Stomach (tissue), 9 donors: ENCODE data around the gene SH3PXD2A. TPM values are rescaled to one million over a fixed set of nuclear protein-coding genes. Genes with fewer than 3 reads are reported as not detected.
"Not testable (repeated sequence)": the region's sequence is repeated elsewhere in the genome, so short reads cannot be mapped to it uniquely, and the experiment has no call there.

ENCODE experiments used
- DNase-seq, 2 donors: peaks; one replicate each; pipeline versions ENCODE4 v3.0.0 to v3.0.0-alpha.2; 2013 to 2019
- H3K27ac ChIP-seq, 5 donors: fragments of 200-600 bp in 4 of 5; sonication (generic) in 4 of 5; one replicate each; pipeline ENCODE4 v1.5.1; 2013 to 2019; ENCODE audit warnings: mild to moderate bottlenecking in 1 of 5, moderate library complexity in 1 of 5
- H3K27me3 ChIP-seq, 3 donors: fragments of 200-600 bp; sonication (generic); one replicate each; pipeline ENCODE4 v1.5.1; 2017 to 2019; ENCODE audit warnings: mixed run types in 1 of 3
- H3K36me3 ChIP-seq, 4 donors: fragments of 200-600 bp; sonication (generic); 1 replicate in 3 of 4; 2 replicates in 1 of 4; pipeline ENCODE4 v1.5.1; 2016 to 2019
- H3K4me1 ChIP-seq, 4 donors: fragments of 200-600 bp; sonication (generic); one replicate each; pipeline ENCODE4 v1.5.1; 2016 to 2019
- H3K4me3 ChIP-seq, 4 donors: fragments of 200-600 bp; sonication (generic) in 3 of 4; one replicate each; pipeline ENCODE4 v1.5.1; 2016 to 2019; ENCODE audit warnings: mild to moderate bottlenecking in 1 of 4
- H3K9me3 ChIP-seq, 4 donors: fragments of 200-600 bp; sonication (generic); one replicate each; pipeline ENCODE4 v1.5.1; 2016 to 2019
- EP300 ChIP-seq: sonication (generic); formaldehyde crosslinking; IDR thresholded peaks from one replicate; pipeline ENCODE4 v1.6.1; 2017; ENCODE audit warnings: antibody characterized with exemption
- POLR2A ChIP-seq, 4 donors: fragments of 450-650 bp; IDR thresholded peaks; one replicate each; pipeline ENCODE4 v1.6.1; 2016; ENCODE audit warnings: antibody characterized with exemption in 4 of 4, control low read depth in 2 of 4, mild to moderate bottlenecking in 1 of 4, moderate library complexity in 1 of 4
- POLR2AphosphoS5 ChIP-seq, 3 donors: sonication (generic); formaldehyde crosslinking; IDR thresholded peaks; one replicate each; pipeline ENCODE4 v1.6.1; 2016; ENCODE audit warnings: antibody characterized with exemption in 3 of 3
- WGBS, 5 donors: extraction: QIAGEN DNeasy Blood & Tissue Kit in 3 of 5; methylation state at CpG; one replicate each; pipeline versions ENCODE4 v1.1.5 to v1.1.7; 2013 to 2018; 5-methylcytosine and 5-hydroxymethylcytosine counted together
- intact Hi-C: fragments of 100-400 bp; cut with DNase I; formaldehyde crosslinking; loops from one replicate; pipeline ENCODE4 v1.15.1; 2023; ENCODE audit warnings: low total_unique reads
- polyA plus RNA-seq, 3 donors: library from polyadenylated mRNA; stranded (reverse); fragments of 200-250 nt; gene quantifications; one replicate each; pipeline ENCODE4 v1.2.3, GENCODE V29; 2013
- total RNA-seq, 5 donors: library from RNA; depleted of rRNA; stranded (reverse); fragments of >200 nt; gene quantifications; one replicate each; pipeline versions ENCODE4 v1.1.0 to v1.2.3, GENCODE V29; 2014 to 2016
- TF ChIP-seq, protein P1 (sequence below), 7 experiments: fragments of 450-650 bp in 4 of 7; fragments of 200-600 bp in 3 of 7; sonication (generic) in 3 of 7; IDR thresholded peaks; one replicate each; pipeline ENCODE4 v1.5.1; 2016 to 2019; ENCODE audit warnings: antibody characterized with exemption in 7 of 7, control low read depth in 2 of 7, mild to moderate bottlenecking in 1 of 7
- donor health status: healthy with polysubstance abuse.
- donor health status: Bipolar disorder and iron deficiency.
- donor health status: healthy.

SH3PXD2A gene
- total and polyA plus RNA-seq, 8 donors: 12.8 to 51.6 (median 24.0) TPM

DNA sequence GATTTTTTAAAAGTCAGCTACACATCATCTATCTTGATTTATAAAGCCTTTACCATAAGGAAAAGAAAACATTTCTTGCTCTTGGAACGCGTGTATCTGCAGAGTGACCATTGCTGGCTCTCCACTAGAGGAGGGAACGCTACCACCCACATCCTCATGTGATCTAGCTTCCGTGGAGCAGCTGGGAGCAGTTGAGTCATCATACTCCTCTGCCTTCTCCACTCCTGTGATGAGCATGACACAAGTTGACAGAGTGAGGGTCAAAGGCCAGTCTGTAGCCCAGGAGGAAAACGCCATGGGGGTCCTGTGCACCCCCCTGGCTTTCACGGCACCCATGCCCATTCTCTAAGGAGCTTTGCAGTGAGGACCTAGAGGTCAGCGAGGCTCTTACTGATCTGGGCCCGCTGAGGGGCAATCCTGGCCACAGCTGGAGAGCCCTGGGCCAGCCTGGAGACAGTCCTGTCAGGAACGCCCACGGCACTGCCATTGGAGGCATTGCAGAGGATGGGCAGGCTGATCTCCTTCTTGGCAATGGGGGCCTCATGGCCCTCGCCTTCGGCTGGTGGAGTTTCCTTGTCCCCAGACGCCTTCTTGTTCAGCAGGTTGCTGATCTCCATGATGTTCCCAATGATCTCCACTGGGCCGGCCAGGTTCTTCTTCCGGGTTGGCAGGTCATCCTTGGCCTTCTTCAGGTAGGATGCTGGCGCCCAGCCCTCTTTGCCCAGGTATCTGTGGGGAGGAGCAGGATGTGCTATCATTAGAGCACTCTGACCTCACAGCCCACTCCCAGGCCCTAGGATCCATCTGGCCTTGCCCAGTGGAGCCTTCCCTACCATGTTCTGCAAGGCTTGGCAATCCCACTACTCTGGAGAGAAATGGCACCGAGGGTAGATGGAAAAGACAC, 242.7 kb downstream of the SH3PXD2A start:
- Histone ChIP-seq H3K4me3 (no peak overlapping the region), H3K9me3 (no peaks in the 10 kb centered on the region), H3K27ac (peak overlapping the region in 1 of 5 donors; percentile 17), H3K36me3 (peaks cover 26 to 93% (median 82%) of the 10 kb centered on the region in 4 donors), H3K4me1 (peaks cover 17 to 41% (median 29%) of the 10 kb centered on the region in 4 donors), H3K27me3 (no peaks in the 10 kb centered on the region)
- intact Hi-C loops: no loop called here
- TF ChIP-seq, protein P1, sequence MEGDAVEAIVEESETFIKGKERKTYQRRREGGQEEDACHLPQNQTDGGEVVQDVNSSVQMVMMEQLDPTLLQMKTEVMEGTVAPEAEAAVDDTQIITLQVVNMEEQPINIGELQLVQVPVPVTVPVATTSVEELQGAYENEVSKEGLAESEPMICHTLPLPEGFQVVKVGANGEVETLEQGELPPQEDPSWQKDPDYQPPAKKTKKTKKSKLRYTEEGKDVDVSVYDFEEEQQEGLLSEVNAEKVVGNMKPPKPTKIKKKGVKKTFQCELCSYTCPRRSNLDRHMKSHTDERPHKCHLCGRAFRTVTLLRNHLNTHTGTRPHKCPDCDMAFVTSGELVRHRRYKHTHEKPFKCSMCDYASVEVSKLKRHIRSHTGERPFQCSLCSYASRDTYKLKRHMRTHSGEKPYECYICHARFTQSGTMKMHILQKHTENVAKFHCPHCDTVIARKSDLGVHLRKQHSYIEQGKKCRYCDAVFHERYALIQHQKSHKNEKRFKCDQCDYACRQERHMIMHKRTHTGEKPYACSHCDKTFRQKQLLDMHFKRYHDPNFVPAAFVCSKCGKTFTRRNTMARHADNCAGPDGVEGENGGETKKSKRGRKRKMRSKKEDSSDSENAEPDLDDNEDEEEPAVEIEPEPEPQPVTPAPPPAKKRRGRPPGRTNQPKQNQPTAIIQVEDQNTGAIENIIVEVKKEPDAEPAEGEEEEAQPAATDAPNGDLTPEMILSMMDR (IDR thresholded peaks at IDR 0.05): no peak
- TF ChIP-seq POLR2AphosphoS5 (IDR thresholded peaks at IDR 0.05) (no peak), POLR2A (IDR thresholded peaks at IDR 0.05) (no peak), EP300 (no peak)
- 83 to 91% (median 89%) methylated on average over 16 to 17 of the region's 17 CpGs for WGBS, 5 donors
- DNase-seq: no peak

DNA sequence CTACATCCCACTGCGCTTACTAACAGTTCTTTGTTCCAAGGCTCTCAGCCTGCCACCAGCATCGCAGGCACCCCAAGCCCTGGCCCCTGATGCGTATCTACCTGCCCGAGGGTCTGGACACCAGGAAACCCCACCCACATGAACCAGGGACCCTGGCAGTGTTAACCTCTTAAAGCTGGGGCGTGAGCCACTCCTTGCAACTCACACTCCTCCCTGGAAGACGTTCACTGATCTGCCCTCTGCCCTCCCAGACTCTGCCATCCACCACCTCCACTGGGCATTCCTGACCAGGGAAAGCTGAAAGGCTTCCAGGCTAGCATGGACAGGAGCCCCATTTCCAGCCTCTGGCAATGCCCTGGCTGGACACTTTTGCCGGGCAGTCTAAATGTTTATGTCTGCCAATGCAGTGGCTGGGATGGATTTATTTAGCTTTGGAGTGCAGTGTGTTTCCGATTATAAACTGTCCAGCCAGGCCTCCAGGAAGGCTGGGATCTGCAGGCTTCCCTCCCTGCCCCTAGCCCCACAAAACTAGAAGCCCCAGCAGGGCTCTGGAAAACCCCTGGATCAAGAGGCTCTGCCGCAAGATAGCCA, 244.4 kb downstream of the SH3PXD2A start:
- Histone ChIP-seq H3K9me3 (no peaks in the 10 kb centered on the region), H3K27me3 (no peaks in the 10 kb centered on the region), H3K4me1 (peaks cover 4 to 24% (median 13%) of the 10 kb centered on the region in 4 donors), H3K4me3 (no peak overlapping the region), H3K36me3 (peaks cover 15 to 81% (median 68%) of the 10 kb centered on the region in 4 donors), H3K27ac (no peak overlapping the region)
- TF ChIP-seq, protein P1 (IDR thresholded peaks at IDR 0.05): no peak
- TF ChIP-seq EP300 (no peak), POLR2AphosphoS5 (IDR thresholded peaks at IDR 0.05) (no peak), POLR2A (IDR thresholded peaks at IDR 0.05) (no peak)
- intact Hi-C loops: no loop called here
- 73 to 86% (median 80%) methylated on average over 9 of the region's 9 CpGs for WGBS, 5 donors
- no peak for DNase-seq

DNA sequence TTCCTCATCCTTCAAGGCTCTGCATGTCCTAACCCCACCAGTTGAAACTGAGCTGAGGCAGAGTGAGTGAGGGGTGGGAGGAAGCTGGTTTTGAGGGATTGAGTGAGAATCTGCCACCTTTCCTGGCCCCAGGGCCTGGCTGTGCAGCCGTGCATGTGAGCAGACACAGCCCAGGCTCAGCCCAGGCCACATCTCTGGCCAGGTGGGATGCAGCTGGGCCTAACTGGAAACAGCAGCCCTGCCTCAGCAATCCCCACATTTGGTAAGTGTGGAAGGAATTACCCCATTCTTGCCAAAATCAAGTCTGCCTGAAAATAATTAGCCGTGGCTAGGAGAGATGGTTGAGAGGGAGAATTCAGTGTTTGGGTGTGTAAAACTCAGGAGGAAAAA, 245.3 kb downstream of the SH3PXD2A start:
- peaks cover 4 to 14% (median 8%) of the 10 kb centered on the region in 4 donors for H3K4me1 ChIP-seq
- DNase-seq: no peak
- WGBS, 5 donors: 52 to 81% (median 62%) methylated on average over 2 of the region's 2 CpGs
- H3K4me3 ChIP-seq: no peak overlapping the region
- H3K27ac ChIP-seq: no peak overlapping the region
- peaks cover 15 to 72% (median 67%) of the 10 kb centered on the region in 4 donors for H3K36me3 ChIP-seq
- intact Hi-C loops: no loop called here
- H3K27me3 ChIP-seq: no peaks in the 10 kb centered on the region
- no peaks in the 10 kb centered on the region for H3K9me3 ChIP-seq
- TF ChIP-seq, protein P1 (IDR thresholded peaks at IDR 0.05): no peak
- TF ChIP-seq EP300: no peak
- no peak for TF ChIP-seq POLR2AphosphoS5 (IDR thresholded peaks at IDR 0.05)
- TF ChIP-seq POLR2A (IDR thresholded peaks at IDR 0.05): no peak

DNA sequence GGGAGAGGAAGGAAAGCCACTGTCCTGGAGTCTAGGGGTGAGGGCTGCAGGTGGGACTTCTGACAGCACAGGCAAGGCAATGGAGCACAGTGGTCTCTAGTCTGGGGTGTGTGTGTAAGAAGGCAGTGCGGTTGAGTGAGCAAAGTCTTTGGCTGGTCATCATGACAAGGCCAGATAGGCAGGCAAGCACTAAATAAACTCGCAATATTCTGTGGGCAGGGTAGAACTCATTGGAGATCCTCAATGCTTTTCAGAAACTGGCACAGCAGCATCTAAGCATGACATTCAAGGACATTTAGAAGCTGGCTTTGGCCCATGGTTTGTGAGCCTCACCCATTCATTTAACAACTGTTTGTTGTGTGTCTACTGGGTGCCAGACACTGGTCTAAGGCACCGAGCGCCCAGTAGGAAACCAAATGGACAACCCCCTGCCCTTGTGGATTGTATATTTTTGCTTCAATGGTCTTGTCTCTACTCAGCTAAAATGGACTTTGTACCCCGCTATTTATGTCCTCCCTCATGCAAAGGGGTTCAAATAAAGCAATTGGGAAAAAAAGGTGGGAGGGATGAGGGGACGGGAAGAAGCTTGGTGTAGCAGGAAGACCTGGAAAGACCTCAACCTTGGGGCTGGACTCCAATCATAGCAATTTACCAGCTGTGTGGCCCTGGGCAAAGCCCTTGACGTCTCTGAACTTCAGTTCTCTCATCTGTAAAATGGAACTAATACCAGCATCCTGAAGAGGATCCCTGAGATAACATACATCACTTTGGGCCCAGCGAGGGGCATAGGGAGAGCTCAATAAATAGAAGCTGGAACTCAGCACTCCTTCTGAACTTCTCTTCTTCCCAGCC, 245.9 kb downstream of the SH3PXD2A start:
- H3K27me3 ChIP-seq: no peaks in the 10 kb centered on the region
- TF ChIP-seq POLR2A (IDR thresholded peaks at IDR 0.05) (no peak), EP300 (no peak), POLR2AphosphoS5 (IDR thresholded peaks at IDR 0.05) (no peak)
- TF ChIP-seq, protein P1 (IDR thresholded peaks at IDR 0.05): no peak
- intact Hi-C loops: no loop called here
- no peak overlapping the region for H3K27ac ChIP-seq
- H3K9me3 ChIP-seq: no peaks in the 10 kb centered on the region
- WGBS, 5 donors: 90 to 95% (median 93%) methylated on average over 8 of the region's 8 CpGs
- no peak overlapping the region for H3K4me3 ChIP-seq
- peaks cover 0 to 8% (median 4%) of the 10 kb centered on the region in 4 donors for H3K4me1 ChIP-seq
- peaks cover 19 to 69% (median 67%) of the 10 kb centered on the region in 4 donors for H3K36me3 ChIP-seq
- no peak for DNase-seq

- H3K27ac ChIP-seq, H3K4me1 ChIP-seq, intact Hi-C loops, DNase-seq, H3K4me3 ChIP-seq, H3K9me3 ChIP-seq, H3K27me3 ChIP-seq: not testable (repeated sequence)
- peaks cover 17 to 72% (median 67%) of the 10 kb centered on the region in 4 donors for H3K36me3 ChIP-seq
- 84 to 93% (median 89%) methylated on average over 10 to 11 of the region's 11 CpGs for WGBS, 5 donors
These were observed 247.3 kb downstream of the SH3PXD2A start for GRCh38 chr10:103608056-103608455.

DNA sequence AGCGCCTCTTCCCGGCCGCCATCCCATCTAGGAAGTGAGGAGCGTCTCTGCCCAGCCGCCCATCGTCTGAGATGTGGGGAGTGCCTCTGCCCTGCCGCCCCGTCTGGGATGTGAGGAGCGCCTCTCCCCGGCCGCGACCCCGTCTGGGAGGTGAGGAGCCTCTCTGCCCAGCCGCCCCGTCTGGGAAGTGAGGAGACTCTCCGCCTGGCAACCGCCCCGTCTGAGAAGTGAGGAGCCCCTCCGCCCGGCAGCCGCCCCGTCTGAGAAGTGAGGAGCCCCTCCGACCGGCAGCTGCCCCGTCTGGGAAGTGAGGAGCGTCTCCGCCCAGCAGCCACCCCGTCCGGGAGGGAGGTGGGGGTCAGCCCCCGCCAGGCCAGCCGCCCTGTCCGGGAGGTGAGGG, 248.3 kb downstream of the SH3PXD2A start:
- 89 to 99% (median 95%) methylated on average over 14 to 26 of the region's 32 CpGs for WGBS, 5 donors
- DNase-seq, H3K4me3 ChIP-seq, H3K27ac ChIP-seq, H3K27me3 ChIP-seq, H3K9me3 ChIP-seq, intact Hi-C loops, H3K4me1 ChIP-seq: not testable (repeated sequence)
- H3K36me3 ChIP-seq: peaks cover 15 to 72% (median 67%) of the 10 kb centered on the region in 4 donors
